ENCODE measurements around the gene UGT1A8.

DNA sequence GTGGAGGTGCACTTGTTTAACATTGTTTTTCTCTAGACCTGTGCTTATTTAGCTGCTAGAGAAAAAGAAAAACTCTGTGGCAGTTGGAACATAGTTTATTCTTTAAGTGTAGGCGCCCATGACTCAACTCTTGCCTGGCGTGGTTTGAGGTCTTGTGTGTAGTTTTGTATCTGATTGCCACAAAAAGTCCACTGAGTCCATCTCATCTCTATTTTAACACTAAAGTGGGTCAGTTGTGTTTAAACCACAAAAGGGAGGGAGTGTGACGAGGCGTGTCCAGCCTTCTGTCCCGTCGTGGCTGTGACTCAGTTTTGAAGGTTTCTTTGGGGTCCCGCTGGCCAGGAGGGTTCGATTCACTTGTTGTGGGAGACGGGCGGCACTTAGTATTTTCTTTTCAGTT, 39.0 kb downstream of the UGT1A8 start:
- TF ChIP-seq, protein P1, sequence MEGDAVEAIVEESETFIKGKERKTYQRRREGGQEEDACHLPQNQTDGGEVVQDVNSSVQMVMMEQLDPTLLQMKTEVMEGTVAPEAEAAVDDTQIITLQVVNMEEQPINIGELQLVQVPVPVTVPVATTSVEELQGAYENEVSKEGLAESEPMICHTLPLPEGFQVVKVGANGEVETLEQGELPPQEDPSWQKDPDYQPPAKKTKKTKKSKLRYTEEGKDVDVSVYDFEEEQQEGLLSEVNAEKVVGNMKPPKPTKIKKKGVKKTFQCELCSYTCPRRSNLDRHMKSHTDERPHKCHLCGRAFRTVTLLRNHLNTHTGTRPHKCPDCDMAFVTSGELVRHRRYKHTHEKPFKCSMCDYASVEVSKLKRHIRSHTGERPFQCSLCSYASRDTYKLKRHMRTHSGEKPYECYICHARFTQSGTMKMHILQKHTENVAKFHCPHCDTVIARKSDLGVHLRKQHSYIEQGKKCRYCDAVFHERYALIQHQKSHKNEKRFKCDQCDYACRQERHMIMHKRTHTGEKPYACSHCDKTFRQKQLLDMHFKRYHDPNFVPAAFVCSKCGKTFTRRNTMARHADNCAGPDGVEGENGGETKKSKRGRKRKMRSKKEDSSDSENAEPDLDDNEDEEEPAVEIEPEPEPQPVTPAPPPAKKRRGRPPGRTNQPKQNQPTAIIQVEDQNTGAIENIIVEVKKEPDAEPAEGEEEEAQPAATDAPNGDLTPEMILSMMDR (IDR thresholded peaks at IDR 0.05; ENCODE audit: poor library complexity) = no peak
- TF ChIP-seq EZH2 (IDR thresholded peaks at IDR 0.05; ENCODE audit: borderline replicate concordance) = no peak

All from hepatocyte (in vitro differentiated cells).